Brain microvascular endothelial cell (primary cell): ENCODE data around the gene GLMN.

Experiments used
- DNase-seq: peaks from one replicate; pipeline ENCODE4 v3.0.0-alpha.2; 2020
- H3K27ac ChIP-seq: fragments of 250-450 bp; sonication (Bioruptor Pico); 2 replicates; pipeline ENCODE4 v1.5.1; 2020; ENCODE audit warnings: mild to moderate bottlenecking, moderate library complexity
- H3K27me3 ChIP-seq: fragments of 250-450 bp; sonication (Bioruptor Pico); replicated peaks from 2 replicates; pipeline ENCODE4 v1.5.1; 2020; ENCODE audit warnings: mild to moderate bottlenecking
- H3K36me3 ChIP-seq: fragments of 250-450 bp; sonication (Bioruptor Pico); replicated peaks from 2 replicates; pipeline ENCODE4 v1.5.1; 2020; ENCODE audit warnings: mild to moderate bottlenecking
- H3K4me3 ChIP-seq: 2 replicates; pipeline ENCODE4 v1.5.1; 2011; ENCODE audit warnings: low read depth, mild to moderate bottlenecking, control low read depth, low read length, moderate library complexity
- CTCF ChIP-seq: IDR thresholded peaks from 2 replicates; pipeline ENCODE4 v1.5.1; 2011; ENCODE audit warnings: low read depth, mild to moderate bottlenecking, moderate library complexity, low read length, control low read depth, inconsistent platforms; ENCODE audit errors: missing control alignments
- in situ Hi-C: cut with HindIII; loops from 2 replicates; pipeline ENCODE4 v1.10.0; 2017; ENCODE audit warnings: low sequenced_read_pairs, low pct_ligation_motif_present

Gene GLMN

GRCh38 chr1:92298573-92299476, at the start of gene GLMN, which contains the start of gene RPAP2:
GLMN (minus strand) TSS chr1:92298987; CDS start chr1:92297999, 988 bp downstream.
RPAP2 (plus strand) TSS chr1:92299059; CDS start chr1:92299074, 15 bp downstream.
- peak; percentile 55 for DNase-seq
- Histone ChIP-seq H3K27me3 (no peaks in the 10 kb centered on the region), H3K4me3 (peak within 1 kb of the TSS; percentile 84), H3K27ac (peak within 1 kb of the TSS; percentile 83), H3K36me3 (peaks cover 4% of the 10 kb centered on the region)
- peak; percentile 39 for TF ChIP-seq CTCF
- in situ Hi-C loops, result loop anchor here (10.0 kb wide), 1 partner anchor 304 kb away; no protein-coding TSS in a partner anchor

GRCh38 chr1:92346866-92347640, 48.3 kb upstream of the GLMN start:
- Histone ChIP-seq H3K27me3 (no peaks in the 10 kb centered on the region), H3K27ac (no peak overlapping the region), H3K36me3 (peaks cover 7% of the 10 kb centered on the region), H3K4me3 (no peak overlapping the region)
- in situ Hi-C loops, result no loop called here
- DNase-seq, result no peak
- no peak for TF ChIP-seq CTCF

GRCh38 chr1:92343061-92343460, 44.3 kb upstream of the GLMN start:
- in situ Hi-C loops, result no loop called here
- no peak overlapping the region for H3K27ac ChIP-seq
- no peak for DNase-seq
- no peaks in the 10 kb centered on the region for H3K27me3 ChIP-seq
- H3K4me3 ChIP-seq, result no peak overlapping the region
- no peak for TF ChIP-seq CTCF
- H3K36me3 ChIP-seq, result peaks cover 8% of the 10 kb centered on the region

- in situ Hi-C loops, result no loop called here
Observed at GRCh38 chr1:92342401-92342800, 43.6 kb upstream of the GLMN start.

GRCh38 chr1:92340154-92340553, 41.4 kb upstream of the GLMN start:
- in situ Hi-C loops, result no loop called here
- no peak for DNase-seq
- no peak for TF ChIP-seq CTCF
- no peak overlapping the region for H3K4me3 ChIP-seq
- peaks cover 6% of the 10 kb centered on the region for H3K36me3 ChIP-seq
- H3K27me3 ChIP-seq, result no peaks in the 10 kb centered on the region
- H3K27ac ChIP-seq, result no peak overlapping the region

More at GRCh38 chr1:92342401-92342800, 43.6 kb upstream of the GLMN start:
- Histone ChIP-seq H3K27ac (no peak overlapping the region), H3K4me3 (no peak overlapping the region), H3K27me3 (no peaks in the 10 kb centered on the region), H3K36me3 (peaks cover 6% of the 10 kb centered on the region)
- DNase-seq, result no peak
- TF ChIP-seq CTCF, result no peak
